Measurements from ENCODE around the gene SPSB1.

Gene SPSB1

DNA sequence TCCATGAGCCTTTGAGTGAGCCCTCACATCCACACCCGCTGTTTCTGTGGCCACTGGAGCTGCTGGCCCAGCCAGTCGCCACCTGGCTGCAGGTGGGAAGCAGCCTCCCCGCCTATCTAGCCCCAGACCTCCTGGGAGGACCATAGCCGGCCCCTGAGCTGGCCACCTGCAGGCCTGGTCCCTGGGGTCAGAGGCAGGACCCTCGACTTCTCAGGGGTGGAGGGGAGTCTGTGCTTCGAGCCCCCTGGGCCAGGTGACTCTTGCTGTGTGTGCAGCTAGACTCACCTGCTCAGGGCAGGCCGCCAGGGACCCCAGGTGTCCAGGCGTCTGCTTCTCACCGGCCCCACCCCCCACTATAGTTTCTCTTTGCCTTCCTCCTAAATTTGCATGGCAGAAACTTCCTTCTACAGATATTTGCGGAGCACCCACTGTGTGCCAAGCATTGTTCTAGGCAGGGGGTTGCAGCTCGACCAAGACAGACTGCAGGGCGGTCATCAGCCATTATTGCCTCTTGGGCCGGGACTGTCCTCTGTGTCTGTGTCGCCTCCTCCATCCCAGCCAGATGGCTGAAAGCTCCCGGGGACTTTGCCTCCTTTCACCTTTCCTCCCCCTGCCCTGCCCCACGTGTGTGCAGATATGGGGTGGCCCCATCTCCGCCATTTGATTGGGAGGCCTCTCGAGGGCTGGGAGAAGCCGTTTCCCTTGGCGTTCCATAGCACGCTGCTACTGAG is 27.3 kb downstream of the SPSB1 start:
- DNase-seq (ENCODE audit: low read depth in 2 of 2): no peak

DNA sequence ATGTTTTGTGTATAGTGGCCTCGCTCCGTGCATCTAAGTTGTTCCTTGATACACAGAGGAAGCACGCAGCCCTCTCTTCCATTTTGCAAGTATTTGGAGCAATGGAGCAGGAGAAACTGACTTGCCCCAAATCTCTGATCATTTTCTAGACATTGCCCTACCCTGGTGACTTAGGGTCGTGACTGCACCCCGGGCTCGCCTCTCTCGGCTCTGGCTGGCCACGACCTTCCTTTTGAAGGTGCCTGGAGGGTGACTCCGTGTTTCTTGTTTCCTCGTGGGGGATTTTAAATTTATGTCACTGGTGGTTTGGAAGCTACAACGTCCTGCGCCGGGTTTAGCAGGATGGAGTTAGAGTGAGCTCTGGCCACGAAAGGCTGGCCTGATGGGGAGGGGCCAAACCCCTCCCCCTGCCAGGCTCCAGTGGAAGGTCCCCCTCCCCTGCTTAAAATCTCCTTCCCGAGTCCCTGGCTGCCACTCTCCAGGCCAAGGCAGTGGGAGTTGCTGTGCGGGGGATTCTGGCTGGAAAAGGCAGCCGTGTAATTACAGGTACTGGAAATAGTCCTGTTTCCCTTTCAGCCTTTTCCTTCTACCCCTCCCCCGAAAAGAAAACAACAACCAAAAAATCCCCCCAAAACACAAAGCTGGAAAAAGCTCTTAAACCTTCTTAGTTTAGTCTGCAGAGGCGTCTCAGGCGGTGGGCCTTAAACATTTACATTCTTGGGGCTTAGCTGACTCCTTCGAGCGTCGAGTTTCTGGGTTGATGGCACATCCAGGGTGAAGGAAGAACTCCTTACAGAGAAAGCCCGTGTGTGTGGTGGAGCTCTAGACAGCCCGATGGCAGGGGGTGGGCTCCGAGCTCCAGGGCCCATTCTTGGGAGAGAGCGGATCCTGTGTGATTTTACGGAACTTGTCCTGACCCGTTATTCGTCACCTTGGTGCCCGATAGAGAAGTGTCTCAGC is 28.1 kb downstream of the SPSB1 start:
- no peak for DNase-seq (ENCODE audit: low read depth in 2 of 2)

DNA sequence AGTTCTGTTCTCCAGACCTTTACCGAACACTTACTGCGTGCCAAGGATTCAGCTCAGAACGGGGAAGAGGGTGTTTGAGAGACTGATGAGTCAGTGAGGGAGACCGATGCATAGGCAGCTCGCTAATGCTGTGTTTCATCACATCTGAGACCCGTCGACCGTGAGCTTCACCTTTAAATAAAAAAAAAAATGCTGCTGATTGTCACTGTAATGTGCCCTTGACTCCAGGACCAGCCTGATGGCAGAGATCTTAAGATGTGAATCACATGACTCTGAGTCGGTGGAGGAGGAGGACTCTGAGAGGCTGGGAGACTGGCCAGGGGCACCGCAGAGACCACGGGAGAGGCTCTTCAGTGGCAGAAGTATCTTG is 28.8 kb downstream of the SPSB1 start:
- DNase-seq (ENCODE audit: low read depth in 2 of 2): peak; percentile 17 to 20

DNA sequence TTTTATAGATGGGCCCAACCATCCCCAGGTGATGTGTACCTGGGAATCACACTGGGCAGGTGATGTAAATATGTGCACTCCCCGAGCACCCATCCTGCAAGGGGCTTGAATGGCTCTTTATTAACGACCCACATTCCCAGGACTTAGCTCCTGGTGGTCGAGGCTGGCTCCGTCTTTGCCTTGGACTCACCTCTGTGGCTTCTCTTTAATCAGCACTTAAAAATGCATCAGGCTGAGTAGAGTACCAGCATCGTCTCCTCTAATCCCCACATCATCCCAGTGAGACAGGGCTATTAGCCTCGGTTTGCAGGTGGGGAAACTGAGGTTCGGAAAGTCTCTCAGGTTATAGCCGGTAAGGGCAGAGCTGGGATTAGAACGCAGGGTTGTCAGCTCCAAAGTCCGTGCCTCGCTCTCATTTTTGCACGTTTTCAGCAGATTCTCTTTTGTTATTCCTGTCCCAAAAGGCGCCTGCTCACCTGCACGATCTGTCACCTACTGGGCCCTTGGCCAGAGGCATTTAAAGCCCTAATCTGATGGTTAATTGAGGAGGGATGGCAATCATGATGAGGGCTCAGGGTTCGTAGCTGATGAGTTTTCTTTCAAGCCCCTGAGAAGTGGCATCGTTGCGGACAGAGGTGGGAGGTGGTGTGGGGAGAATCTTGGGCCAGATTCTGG is 29.4 kb downstream of the SPSB1 start:
- DNase-seq (ENCODE audit: low read depth in 2 of 2): no peak

DNA sequence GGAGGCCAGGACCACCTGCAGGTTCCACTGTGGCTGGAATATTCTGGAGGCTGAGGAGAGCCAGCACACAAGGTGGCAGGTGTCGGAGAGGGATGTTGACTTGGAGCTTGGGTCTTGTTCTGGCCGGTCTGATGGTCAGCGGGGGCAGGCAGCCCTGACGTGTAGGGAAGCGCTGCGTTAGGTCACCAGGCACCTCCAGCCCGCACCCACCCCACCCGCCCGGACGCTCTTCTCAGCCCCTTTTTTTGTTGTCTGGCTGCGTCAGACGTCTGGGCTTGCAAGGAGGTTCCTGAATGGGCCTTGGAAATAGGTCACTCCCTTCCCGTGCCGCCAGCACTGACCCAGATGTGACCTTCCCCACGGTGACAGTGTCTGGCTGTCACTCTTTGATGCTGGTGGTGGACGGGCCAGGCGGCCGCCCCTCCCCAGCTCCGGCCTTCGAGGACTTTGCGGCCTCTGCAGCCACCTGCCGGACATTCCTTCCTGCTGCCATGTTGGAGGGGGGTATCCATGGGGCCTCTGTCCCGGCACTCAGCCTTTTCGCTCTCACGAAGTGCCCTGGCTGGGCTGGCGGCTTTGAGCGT is 30.1 kb downstream of the SPSB1 start:
- no peak for DNase-seq (ENCODE audit: low read depth in 2 of 2)

DNA sequence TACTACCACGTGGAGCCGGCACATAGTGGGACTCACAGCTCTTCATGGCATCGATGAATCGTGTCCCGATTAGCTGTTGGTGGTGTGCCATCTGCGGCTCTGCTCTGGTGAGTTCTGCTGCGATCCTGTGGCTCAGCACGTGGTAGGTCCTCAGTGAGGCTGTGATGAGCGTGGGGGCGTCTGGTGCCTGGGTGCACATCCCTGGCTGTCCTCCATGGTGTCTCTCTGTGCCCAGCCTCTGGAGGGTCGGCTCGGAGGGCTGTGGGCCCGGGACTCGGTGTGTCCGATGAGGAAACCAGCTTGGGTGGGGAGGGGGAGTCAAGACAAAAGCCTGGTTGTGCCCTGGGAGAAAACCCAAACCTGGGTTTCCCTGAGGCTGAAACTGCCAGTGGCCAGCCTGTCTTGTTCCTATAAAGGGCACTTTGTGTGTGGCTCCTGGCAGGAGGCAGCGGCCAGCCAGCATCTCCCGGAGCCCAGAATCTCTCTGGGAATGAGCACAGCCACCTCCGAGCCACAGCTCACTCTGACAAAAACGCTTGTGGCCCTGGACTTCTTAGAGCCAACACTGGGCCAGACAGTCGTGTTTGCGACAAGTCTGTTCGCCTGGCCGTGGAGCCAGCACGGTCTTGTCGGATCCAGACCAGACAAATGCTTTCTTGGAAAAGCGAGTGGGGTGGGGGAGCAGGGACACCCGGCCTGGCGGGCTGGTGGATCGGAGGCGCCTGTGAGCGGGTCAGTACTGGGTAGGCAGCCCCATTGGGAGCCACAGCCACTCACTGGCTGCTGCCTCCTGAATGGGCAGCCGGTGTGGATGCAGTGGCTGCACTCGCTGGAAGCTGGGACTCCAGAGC is 31.8 kb downstream of the SPSB1 start:
- DNase-seq (ENCODE audit: low read depth in 2 of 2): no peak

DNA sequence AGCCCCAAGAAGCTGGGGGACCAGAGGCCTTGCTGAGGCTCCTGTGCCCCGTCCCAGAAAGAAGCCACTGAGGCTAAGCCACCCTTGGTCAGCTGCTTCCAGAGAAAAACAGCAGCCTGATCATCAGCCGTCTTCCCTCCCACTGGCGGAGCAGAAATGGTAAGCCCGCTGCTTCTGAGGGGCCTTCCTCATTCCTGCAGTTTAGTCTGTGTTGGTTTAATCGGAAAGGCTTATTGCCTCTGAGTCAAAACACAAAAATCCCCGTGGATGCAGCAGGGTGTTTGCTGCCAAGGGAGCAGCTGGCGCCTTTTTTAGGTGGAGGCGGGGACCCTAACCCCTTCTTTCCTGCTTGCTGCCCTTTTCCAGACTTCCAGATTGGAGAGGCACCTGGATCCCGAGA is 33.9 kb downstream of the SPSB1 start:
- DNase-seq (ENCODE audit: low read depth in 2 of 2): peak; percentile 66 to 67

DNA sequence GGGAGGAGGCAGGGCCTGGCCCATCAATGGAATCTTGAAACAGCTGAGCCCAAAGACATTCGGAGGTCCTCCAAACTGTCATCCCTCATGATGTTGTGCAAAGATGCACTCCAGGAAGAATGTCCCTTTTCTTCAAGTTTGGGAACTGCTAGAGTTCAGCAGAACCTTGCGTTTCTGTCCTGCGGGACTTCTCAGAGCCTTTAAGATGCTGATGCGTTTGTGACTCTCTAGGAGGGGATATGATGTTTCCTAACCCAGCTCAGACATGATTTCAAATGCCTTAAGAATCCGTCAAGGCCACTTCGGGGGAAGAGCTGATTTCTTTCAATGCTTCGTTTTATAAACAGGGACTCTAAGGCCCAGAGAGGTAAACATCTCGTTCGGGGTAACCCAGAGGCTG is 35.5 kb downstream of the SPSB1 start:
- DNase-seq (ENCODE audit: low read depth in 2 of 2): no peak

DNA sequence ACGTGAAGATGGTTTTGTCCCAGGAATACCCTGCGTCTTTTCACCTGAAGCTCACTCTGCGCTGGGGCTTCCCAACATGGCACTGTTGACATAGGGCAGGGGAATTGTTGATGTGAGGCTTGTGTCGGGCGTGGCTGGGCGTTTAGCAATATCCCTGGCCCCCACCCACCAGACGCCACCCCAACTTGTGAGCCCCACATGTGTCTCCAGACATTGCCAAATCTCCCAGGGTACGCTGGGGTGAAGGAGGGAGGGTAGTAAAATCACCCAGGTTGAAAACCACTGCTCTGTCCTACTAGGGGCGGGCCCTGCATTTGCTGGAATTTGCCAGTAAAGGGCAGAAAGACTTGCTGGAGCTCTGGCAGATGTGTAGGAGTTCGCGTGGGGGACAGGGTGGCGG is 36.0 kb downstream of the SPSB1 start:
- DNase-seq (ENCODE audit: low read depth in 2 of 2): no peak

DNA sequence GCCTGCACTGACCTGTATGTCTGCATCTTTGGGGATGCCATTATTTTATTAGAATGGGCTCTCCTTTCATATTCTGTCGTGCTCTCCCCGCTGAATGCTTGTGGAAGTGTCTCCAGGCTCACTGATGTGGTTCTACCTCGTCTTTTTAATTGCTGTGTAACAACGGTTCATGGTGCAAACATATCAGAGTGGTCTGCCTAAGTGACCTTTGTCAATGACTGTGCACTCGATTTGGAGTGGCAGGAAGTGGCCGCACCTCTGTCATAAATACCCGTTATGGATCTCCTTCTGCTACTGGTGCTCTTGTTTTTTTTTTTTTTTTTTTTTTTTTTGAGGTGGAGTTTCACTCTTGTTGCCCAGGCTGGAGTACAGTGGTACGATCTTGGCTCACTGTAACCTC is 38.3 kb downstream of the SPSB1 start:
- no peak for DNase-seq (ENCODE audit: low read depth in 2 of 2)

DNA sequence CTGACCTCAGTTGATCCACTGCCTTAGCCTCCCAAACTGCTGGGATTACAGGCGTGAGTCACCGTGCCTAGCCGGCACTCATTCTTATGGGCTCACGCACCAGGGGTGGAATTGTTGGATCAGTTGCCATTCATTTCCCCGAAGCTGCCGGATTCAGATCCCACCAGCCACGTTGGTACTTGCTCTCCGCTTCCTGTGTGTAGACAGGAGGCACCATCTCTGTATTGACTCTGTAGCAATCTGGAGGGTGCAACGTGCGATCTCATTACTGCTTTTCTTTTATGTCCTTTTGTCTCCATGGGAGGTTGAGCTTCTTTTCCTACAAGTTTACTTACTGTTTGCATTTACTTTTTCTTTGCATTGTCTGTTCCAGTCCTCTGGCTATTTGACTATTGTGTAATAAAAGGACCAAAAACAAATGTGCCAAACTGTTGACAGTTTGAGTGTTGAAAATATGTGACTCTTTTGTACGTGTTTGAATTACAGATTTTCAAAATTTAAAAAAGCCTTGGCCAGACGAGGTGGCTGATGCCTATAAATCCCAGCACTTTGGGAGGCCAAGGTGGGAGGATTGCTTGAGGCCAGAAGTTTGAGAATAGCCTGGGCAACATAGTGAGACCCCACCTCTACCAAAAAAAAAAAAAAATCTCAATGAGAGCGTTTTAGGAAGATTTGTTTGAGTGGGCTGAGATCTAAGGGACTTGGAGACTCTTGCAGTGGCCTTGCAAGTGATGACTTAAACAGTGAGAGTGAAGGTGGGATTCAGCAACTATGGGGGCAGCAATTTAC is 39.1 kb downstream of the SPSB1 start:
- DNase-seq (ENCODE audit: low read depth in 2 of 2): no peak

DNA sequence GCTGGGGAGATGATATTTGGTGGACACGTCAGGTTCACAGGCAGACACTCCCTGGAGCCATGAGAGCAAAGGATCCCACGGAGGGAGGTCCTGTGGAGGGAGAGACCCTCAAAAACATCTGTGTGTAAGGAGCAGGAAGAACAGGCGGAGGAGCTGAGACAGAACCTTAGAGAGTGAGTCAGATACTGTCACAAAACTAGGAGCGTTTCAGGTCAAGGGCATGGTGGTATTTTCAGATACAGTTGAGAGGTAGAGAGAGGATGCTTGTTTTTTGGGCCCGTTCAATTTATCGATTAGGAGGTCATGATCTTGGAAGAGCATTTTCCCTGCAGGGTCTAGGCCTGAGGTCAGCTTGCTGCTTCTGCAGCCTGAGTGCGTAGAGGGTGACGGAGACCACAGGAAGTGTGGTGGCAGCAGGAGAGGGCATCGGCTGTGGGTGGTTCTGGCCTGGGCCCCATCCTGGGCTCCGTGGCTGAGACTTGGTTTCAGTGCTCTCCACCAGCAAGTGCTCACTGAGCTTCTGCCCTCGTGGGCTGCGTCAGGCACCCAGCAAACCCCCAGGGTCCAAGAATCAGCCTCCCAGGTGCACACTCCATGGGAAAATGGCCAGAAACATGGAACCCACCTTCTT is 39.9 kb downstream of the SPSB1 start:
- DNase-seq (ENCODE audit: low read depth in 2 of 2): no peak

DNA sequence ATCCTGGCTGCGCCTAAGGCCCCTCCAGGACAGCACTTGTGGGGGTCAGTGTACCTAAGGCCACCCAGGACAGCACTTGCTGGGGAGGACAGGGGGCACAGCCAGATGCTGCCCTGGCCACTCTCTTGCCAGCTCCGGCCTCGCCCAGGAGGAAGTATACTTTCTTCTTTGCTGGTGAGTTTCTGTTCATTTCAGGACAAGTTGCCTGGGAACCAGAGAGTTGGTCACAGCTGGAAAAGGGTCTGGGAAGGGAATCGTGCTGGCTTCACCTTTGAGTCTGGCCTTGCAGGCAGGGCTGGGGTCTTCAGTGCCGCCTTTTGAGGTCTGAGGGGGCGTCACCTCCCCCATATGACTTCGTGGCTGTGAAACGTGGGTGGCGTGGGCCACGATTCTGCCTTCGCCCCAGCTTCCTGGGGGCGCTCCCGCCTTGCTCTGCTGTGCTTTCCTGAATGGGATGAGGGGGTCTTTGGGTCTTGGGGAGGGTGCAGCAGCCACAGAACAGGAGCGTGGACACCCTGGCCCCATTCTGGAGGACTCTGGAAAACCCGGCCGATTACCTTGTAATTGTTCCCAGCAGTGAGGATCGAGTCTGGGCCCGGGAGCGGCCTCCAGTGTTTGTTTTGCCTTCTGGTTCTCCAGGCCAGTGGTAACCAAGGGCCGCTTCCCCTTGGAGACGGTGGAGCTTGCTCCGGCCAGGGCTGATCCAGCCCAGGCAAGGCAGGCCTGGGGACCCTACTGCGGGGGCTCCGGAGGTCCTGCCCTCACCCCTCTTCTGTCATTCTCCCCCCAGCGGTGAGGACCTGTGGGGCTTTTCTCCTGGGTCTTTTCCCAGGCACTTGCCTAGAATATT is 45.9 kb downstream of the SPSB1 start:
- no peak for DNase-seq (ENCODE audit: low read depth in 2 of 2)

DNA sequence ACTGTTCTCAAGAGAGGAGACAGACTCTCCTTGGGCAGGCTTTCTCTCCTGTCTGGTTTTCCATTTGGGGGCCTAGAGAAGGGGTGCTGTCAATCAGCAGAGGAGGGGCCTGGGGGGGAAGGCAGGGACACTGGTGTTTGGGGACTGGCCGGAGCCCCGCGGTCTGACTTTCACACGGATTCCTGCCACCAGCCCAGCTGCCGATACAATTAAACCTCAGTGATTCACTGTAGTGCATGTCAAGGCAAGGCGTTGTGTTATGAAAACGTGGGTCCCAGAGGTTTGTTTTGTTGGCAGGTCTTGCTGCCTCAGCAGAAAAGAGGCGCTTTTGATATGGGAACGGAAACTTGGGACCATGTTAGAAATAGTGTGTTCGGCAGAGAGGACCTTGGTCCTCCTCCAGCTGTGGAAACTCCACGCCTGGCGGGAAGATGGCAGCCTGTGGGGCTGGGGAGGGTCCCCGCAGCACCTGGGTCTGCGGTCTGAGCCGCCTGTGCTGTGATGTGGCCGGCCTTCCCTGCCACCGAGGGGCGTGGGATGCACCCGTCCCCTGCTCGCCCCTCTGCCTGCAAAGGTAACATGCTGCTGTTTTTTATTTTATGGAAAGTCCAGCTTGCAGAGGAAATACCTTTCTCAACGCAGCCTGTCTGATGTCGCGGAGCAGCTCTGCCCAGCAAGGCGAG is 47.6 kb downstream of the SPSB1 start:
- no peak for DNase-seq (ENCODE audit: low read depth in 2 of 2)

DNA sequence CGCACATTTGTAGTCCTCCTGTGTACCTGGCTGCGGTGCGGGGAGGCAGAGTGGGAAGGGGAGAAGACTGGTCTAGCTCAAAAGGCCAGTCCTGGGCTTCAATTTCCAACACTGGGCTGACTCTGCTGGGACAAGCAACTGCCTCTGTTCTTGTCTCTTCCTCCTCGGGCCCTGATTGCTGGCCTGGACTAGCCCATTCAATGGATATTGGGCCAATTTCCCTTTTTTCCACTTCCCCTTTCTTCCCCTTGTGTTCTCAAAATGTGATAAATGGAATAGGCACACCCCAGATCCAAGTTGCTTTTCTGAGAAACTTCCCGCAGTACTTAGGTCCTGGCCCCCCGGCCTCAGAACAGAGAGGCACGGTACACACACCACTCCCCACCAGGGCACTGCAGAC is 48.2 kb downstream of the SPSB1 start:
- DNase-seq (ENCODE audit: low read depth in 2 of 2): no peak

DNA sequence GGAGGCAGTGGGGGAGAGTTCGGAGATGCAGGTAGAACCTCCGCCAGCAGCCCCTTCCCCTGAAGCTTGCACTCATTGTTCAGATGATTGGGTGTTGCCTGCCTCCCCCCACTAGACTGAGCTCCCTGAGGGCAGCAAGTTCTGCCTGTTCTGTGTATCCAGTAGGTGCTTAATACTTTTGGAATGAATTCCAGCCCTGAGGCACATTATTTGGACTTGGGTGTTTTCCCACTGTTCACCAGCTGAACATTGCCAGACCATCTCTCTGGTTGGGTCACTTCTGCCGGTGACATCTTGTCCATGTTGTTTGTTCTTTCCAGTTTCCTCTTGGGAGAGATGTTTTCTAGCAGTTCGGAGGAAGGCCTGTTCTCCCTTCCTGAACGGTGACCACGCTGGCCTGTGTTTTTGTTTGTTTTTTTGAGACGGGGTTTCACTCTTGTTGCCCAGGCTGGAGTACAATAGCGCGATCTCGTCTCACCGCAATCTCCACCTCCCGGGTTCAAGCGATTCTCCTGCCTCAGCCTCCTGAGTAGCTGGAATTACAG is 48.7 kb downstream of the SPSB1 start:
- no peak for DNase-seq (ENCODE audit: low read depth in 2 of 2)

DNA sequence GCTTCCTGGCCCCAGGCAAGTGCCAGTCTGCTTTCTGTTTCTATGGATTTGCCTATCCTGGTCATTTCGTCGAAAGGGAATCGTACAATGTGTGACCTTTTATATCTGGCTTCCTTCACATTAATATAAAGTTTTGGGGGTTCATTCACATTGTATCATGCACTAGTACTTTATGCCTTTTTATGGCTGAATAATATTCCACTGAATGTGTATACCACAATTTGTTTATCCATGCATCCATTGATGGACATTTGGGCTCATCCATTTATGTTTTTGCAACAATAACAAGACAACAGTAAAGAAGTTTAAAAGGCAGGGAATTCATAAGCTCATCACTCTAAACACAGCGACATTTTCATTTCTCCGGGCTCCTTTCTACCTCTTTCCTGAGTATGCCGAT is 50.6 kb downstream of the SPSB1 start:
- no peak for DNase-seq (ENCODE audit: low read depth in 2 of 2)
